ENCODE results near the gene TTC13.

- TF ChIP-seq EZH2 (IDR thresholded peaks at IDR 0.05) = no peak
- TF ChIP-seq EZH2phosphoT487 (IDR thresholded peaks at IDR 0.05) = no peak
These were observed 102.0 kb downstream of the TTC13 start for GRCh38 chr1:230876660-230877059.
